Measurements from ENCODE around the gene MBD1.
"Not testable (repeated sequence)": the region's sequence is repeated elsewhere in the genome, so short reads cannot be mapped to it uniquely, and the experiment has no call there.

The MBD1 gene

GRCh38 chr18:50266248-50266704, 15.0 kb downstream of the MBD1 start, which contains the start of gene CFAP53:
TSS of gene CFAP53 (minus strand) at chr18:50266495. CDS start at chr18:50266404, 91 bp downstream.
- peak; percentile 92 for ATAC-seq
- peak within 1 kb of the TSS; percentile 96 for H3K4me3 Mint-ChIP-seq
- no peaks in the 10 kb centered on the region for H3K9me3 Mint-ChIP-seq
- peak within 1 kb of the TSS; percentile 85 for H3K27ac Mint-ChIP-seq
- H3K4me1 Mint-ChIP-seq = peaks cover 32% of the 10 kb centered on the region
- peaks cover 10% of the 10 kb centered on the region for H3K36me3 Mint-ChIP-seq
- H3K27me3 Mint-ChIP-seq = no peaks in the 10 kb centered on the region

- Mint-ChIP-seq H3K4me3 (no peak overlapping the region), H3K9me3 (no peaks in the 10 kb centered on the region), H3K27ac (no peak overlapping the region), H3K27me3 (no peaks in the 10 kb centered on the region), H3K4me1 (peaks cover 24% of the 10 kb centered on the region), H3K36me3 (peaks cover 5% of the 10 kb centered on the region)
- ATAC-seq = no peak
Observed at GRCh38 chr18:50262977-50263376, 18.3 kb downstream of the MBD1 start.

GRCh38 chr18:50250935-50251334, 30.4 kb downstream of the MBD1 start:
- Mint-ChIP-seq H3K27me3 (peaks cover 7% of the 10 kb centered on the region), H3K9me3 (no peaks in the 10 kb centered on the region), H3K4me1 (no peaks in the 10 kb centered on the region), H3K4me3 (no peak overlapping the region), H3K36me3 (no peaks in the 10 kb centered on the region), H3K27ac (no peak overlapping the region)
- no peak for ATAC-seq

- Mint-ChIP-seq H3K27ac (no peak overlapping the region), H3K4me3 (no peak overlapping the region), H3K9me3 (no peaks in the 10 kb centered on the region), H3K27me3 (peaks cover 7% of the 10 kb centered on the region), H3K4me1 (no peaks in the 10 kb centered on the region), H3K36me3 (no peaks in the 10 kb centered on the region)
- ATAC-seq = no peak
Observed at GRCh38 chr18:50249576-50249975, 31.7 kb downstream of the MBD1 start.

GRCh38 chr18:50247561-50247960, 33.8 kb downstream of the MBD1 start:
- Mint-ChIP-seq H3K4me3 (no peak overlapping the region), H3K27me3 (peaks cover 7% of the 10 kb centered on the region), H3K4me1 (no peaks in the 10 kb centered on the region), H3K36me3 (no peaks in the 10 kb centered on the region), H3K9me3 (peaks cover 3% of the 10 kb centered on the region), H3K27ac (no peak overlapping the region)
- no peak for ATAC-seq

GRCh38 chr18:50241768-50242167, 39.6 kb downstream of the MBD1 start:
- peaks cover 14% of the 10 kb centered on the region for H3K36me3 Mint-ChIP-seq
- not testable (repeated sequence) for H3K4me1 Mint-ChIP-seq, H3K27ac Mint-ChIP-seq, H3K4me3 Mint-ChIP-seq, ATAC-seq, H3K27me3 Mint-ChIP-seq
- peaks cover 16% of the 10 kb centered on the region for H3K9me3 Mint-ChIP-seq

- ATAC-seq = no peak
- peaks cover 7% of the 10 kb centered on the region for H3K4me1 Mint-ChIP-seq
- H3K27ac Mint-ChIP-seq = no peak overlapping the region
- peaks cover 16% of the 10 kb centered on the region for H3K9me3 Mint-ChIP-seq
- H3K27me3 Mint-ChIP-seq = peaks cover 9% of the 10 kb centered on the region
- H3K36me3 Mint-ChIP-seq = peaks cover 14% of the 10 kb centered on the region
- H3K4me3 Mint-ChIP-seq = no peak overlapping the region
Observed at GRCh38 chr18:50240080-50240563, 41.2 kb downstream of the MBD1 start.

- Mint-ChIP-seq H3K27ac (no peak overlapping the region), H3K9me3 (no peaks in the 10 kb centered on the region), H3K27me3 (peaks cover 39% of the 10 kb centered on the region), H3K4me1 (peaks cover 7% of the 10 kb centered on the region), H3K36me3 (no peaks in the 10 kb centered on the region), H3K4me3 (no peak overlapping the region)
- ATAC-seq = no peak
Observed at GRCh38 chr18:50232419-50232818, 48.9 kb downstream of the MBD1 start.

GRCh38 chr18:50231621-50232020, 49.7 kb downstream of the MBD1 start:
- Mint-ChIP-seq H3K27me3 (peaks cover 39% of the 10 kb centered on the region), H3K36me3 (no peaks in the 10 kb centered on the region), H3K9me3 (peaks cover 2% of the 10 kb centered on the region), H3K27ac (no peak overlapping the region), H3K4me1 (peaks cover 7% of the 10 kb centered on the region), H3K4me3 (no peak overlapping the region)
- ATAC-seq = no peak

GRCh38 chr18:50220249-50220648, 61.1 kb downstream of the MBD1 start:
- not testable (repeated sequence) for H3K9me3 Mint-ChIP-seq, H3K4me3 Mint-ChIP-seq, H3K4me1 Mint-ChIP-seq, ATAC-seq, H3K36me3 Mint-ChIP-seq, H3K27ac Mint-ChIP-seq
- peaks cover 43% of the 10 kb centered on the region for H3K27me3 Mint-ChIP-seq
